Measurements from ENCODE around the gene CDH13.

Gene CDH13

GRCh38 chr16:83070416-83071209 is 443.8 kb downstream of the CDH13 start:
- DNase-seq: no peak

GRCh38 chr16:83075956-83076355 is 449.2 kb downstream of the CDH13 start:
- DNase-seq: no peak

GRCh38 chr16:83083361-83083760 is 456.6 kb downstream of the CDH13 start:
- no peak for DNase-seq

GRCh38 chr16:83085660-83086059 is 458.9 kb downstream of the CDH13 start:
- DNase-seq: no peak

- DNase-seq: no peak
Observed at GRCh38 chr16:83095941-83096692, 469.3 kb downstream of the CDH13 start.

- no peak for DNase-seq
Observed at GRCh38 chr16:83098536-83098935, 471.8 kb downstream of the CDH13 start.

GRCh38 chr16:83100679-83101078 is 473.9 kb downstream of the CDH13 start:
- no peak for DNase-seq

- no peak for DNase-seq
Observed at GRCh38 chr16:83102336-83102735, 475.6 kb downstream of the CDH13 start.

- no peak for DNase-seq
Observed at GRCh38 chr16:83105279-83106077, 478.7 kb downstream of the CDH13 start.

- DNase-seq: no peak
Observed at GRCh38 chr16:83109490-83110125, 482.8 kb downstream of the CDH13 start.

GRCh38 chr16:83110269-83110668 is 483.5 kb downstream of the CDH13 start:
- no peak for DNase-seq

- no peak for DNase-seq
Observed at GRCh38 chr16:83113317-83113716, 486.5 kb downstream of the CDH13 start.

GRCh38 chr16:83113811-83114210 is 487.0 kb downstream of the CDH13 start:
- no peak for DNase-seq

- no peak for DNase-seq
Observed at GRCh38 chr16:83115491-83116232, 488.9 kb downstream of the CDH13 start.

- no peak for DNase-seq
Observed at GRCh38 chr16:83116274-83116892, 489.6 kb downstream of the CDH13 start.

- no peak for DNase-seq
Observed at GRCh38 chr16:83117810-83118209, 491.0 kb downstream of the CDH13 start.

- no peak for DNase-seq
Observed at GRCh38 chr16:83118365-83118764, 491.6 kb downstream of the CDH13 start.

- DNase-seq: no peak
Observed at GRCh38 chr16:83125999-83126568, 499.3 kb downstream of the CDH13 start.

GRCh38 chr16:83128041-83128440 is 501.3 kb downstream of the CDH13 start:
- no peak for DNase-seq

- no peak for DNase-seq
Observed at GRCh38 chr16:83130039-83130438, 503.3 kb downstream of the CDH13 start.

- no peak for DNase-seq
Observed at GRCh38 chr16:83134638-83135037, 507.9 kb downstream of the CDH13 start.

Measured in inflammatory macrophage treated with lipopolysaccharide for 4 hours (primary cell).